Measurements from ENCODE around the gene TMEM88. TPM values are rescaled to one million over a fixed set of nuclear protein-coding genes. Genes with fewer than 3 reads are reported as not detected.

Gene TMEM88
- total RNA-seq, 2 experiments from 2014 or later: 0.41 to 4.0 TPM

DNA sequence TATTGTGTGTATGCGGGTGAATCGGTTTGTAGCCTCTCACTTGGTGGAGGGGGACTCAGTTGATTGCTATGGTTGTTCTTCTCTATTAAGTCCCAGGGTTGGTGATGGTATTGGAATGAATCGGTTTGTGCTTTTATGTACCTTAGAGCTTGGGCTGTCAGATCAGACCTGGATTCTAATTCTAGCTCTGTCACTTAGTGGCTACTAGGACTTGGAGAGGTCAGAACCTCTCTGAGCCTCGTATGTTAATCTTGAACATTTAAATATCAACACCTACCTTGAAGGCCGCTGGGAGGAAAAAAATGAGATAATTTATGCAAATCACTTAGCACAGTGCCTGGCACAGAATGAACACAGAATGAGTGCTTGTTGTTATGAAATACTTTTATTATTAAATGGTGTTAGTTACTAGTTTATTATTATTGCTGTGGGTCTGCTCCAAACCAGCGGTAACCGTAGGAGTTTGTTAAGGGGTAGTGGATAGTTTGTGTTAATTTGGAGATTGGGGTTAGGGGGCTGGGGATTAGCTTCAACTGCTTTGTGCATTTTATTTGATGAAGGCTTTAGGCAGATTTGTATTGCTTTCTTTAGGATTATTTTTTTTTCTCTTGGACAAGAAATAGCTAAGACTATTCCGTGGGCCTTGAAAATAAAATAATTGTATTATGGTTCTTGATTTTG is 17.3 kb upstream of the TMEM88 start:
- ChIA-PET CTCF (ENCODE audit: unreplicated experiment) (interaction anchor here (0.9 kb wide), 1 partner anchor 20 kb away, joined by 3 read pairs; the partner anchor contains the start of gene NAA38), POLR2A (interaction anchor here (0.6 to 3.0 kb wide), 7 partner anchors 10 to 343 kb away, joined by 3 to 10 read pairs (median 3); partner anchors contain the start of genes NAA38 and TP53)
- intact Hi-C loops (cut with micrococcal nuclease; ENCODE audit: unreplicated experiment): loop anchor here (1.0 to 10.0 kb wide), 6 partner anchors 49 to 585 kb away; partner anchors contain the start of genes CTDNEP1, ELP5, HES7 and PER1
- Histone ChIP-seq H3K36me3 (ENCODE audit: insufficient read depth, low read length) (peaks cover 12% of the 10 kb centered on the region; the same call in 1 of the 2 replicates), H3K9me3 (ENCODE audit: low read length) (no peaks in the 10 kb centered on the region), H3K4me1 (ENCODE audit: insufficient read depth, low read length, poor library complexity, severe bottlenecking) (peaks cover 51% of the 10 kb centered on the region), H3K9me2 (ENCODE audit: insufficient read depth, low read length) (no peaks in the 10 kb centered on the region), H3K27ac (ENCODE audit: low read depth, low read length, poor library complexity, severe bottlenecking) (peak overlapping the region; percentile 91), H4K20me1 (ENCODE audit: insufficient read depth, low read length) (peaks cover 13% of the 10 kb centered on the region; the same call in 1 of the 2 replicates), H3K4me3 (ENCODE audit: low read depth, low read length, poor library complexity, severe bottlenecking) (peak overlapping the region; percentile 78), H3K4me2 (ENCODE audit: low read length) (peak overlapping the region; percentile 93), H3K79me2 (ENCODE audit: insufficient read depth, low read depth, low read length) (peaks cover 40% of the 10 kb centered on the region; the same call in 1 of the 2 replicates), H2AFZ (ENCODE audit: low read length) (peak overlapping the region; percentile 22; the same call in 1 of the 2 replicates)
- TF ChIP-seq EZH2phosphoT487 (IDR thresholded peaks at IDR 0.05; ENCODE audit: borderline replicate concordance, low read depth, low read length): no peak
- TF ChIP-seq, protein P1, sequence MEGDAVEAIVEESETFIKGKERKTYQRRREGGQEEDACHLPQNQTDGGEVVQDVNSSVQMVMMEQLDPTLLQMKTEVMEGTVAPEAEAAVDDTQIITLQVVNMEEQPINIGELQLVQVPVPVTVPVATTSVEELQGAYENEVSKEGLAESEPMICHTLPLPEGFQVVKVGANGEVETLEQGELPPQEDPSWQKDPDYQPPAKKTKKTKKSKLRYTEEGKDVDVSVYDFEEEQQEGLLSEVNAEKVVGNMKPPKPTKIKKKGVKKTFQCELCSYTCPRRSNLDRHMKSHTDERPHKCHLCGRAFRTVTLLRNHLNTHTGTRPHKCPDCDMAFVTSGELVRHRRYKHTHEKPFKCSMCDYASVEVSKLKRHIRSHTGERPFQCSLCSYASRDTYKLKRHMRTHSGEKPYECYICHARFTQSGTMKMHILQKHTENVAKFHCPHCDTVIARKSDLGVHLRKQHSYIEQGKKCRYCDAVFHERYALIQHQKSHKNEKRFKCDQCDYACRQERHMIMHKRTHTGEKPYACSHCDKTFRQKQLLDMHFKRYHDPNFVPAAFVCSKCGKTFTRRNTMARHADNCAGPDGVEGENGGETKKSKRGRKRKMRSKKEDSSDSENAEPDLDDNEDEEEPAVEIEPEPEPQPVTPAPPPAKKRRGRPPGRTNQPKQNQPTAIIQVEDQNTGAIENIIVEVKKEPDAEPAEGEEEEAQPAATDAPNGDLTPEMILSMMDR (conservative IDR thresholded peaks at IDR 0.05; ENCODE audit: low read length): no peak
- DNase-seq (ENCODE audit: low spot score): peak; percentile 73
- no TSS peak for BruUV-seq (replicated peaks)

DNA sequence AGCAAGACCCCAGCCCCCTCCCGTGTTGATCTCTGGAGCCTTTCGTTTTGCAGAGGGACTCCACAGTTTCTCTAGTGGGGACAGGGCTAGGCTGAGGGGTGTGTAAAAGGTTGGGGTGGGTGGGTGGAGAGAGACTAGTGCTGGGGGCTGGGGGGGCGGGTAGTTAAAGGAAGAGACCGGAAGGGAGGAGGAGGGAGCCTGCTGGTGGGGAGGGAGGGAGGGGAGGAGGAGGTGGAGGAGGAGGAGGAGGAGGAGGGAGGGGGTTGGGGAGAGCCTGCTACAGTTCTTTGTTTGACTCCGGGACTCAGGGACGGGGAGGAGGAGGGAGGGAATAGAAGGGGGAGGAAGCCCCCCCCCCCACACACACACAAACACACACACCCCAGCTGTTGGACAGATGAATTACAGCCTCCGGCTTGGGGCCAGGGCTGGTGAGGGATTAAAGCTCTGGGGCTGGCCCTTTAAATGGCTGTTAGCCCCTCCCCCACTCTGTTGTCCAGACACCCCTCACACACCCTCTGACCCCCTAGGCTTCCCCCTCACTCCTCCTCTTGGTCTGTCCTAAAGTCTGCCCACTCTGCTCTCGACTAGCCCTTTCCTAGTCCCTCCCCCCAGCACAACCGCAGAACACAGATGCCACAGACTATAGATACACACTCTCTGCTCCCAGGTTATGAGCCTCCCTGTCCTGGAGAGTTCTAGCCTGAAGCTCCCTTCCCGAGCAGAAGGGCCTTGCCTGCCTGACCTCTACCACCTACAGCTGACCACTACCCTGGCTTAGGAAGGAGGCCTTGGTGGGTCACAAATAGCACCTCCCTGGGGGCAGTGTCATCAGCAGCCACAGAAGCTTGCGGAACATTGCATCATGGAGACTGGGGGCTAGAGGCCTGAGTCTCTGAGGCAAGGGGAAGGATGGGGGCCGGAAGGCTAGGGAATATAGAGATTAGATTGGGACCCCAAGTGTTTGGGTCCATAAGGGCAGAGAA is 16.5 kb upstream of the TMEM88 start:
- BruUV-seq (replicated peaks): TSS peak; percentile 63
- ChIA-PET POLR2A (interaction anchor here (0.6 to 3.0 kb wide), 4 partner anchors 12 to 342 kb away, joined by 3 to 10 read pairs (median 4); partner anchors contain the start of genes NAA38 and TP53), CTCF (ENCODE audit: unreplicated experiment) (no interaction called here)
- H3K79me2 ChIP-seq (ENCODE audit: insufficient read depth, low read depth, low read length): peaks cover 40% of the 10 kb centered on the region; the same call in 1 of the 2 replicates
- intact Hi-C loops (cut with micrococcal nuclease; ENCODE audit: unreplicated experiment): loop anchor here (1.0 to 10.0 kb wide), 6 partner anchors 48 to 586 kb away; partner anchors contain the start of genes CTDNEP1, ELP5, HES7 and PER1
- TF ChIP-seq, protein P1 (conservative IDR thresholded peaks at IDR 0.05; ENCODE audit: low read length): no peak
- TF ChIP-seq EZH2phosphoT487 (IDR thresholded peaks at IDR 0.05; ENCODE audit: borderline replicate concordance, low read depth, low read length): no peak
- peaks cover 42% of the 10 kb centered on the region for H3K4me1 ChIP-seq (ENCODE audit: insufficient read depth, low read length, poor library complexity, severe bottlenecking)
- peaks cover 13% of the 10 kb centered on the region; the same call in 1 of the 2 replicates for H4K20me1 ChIP-seq (ENCODE audit: insufficient read depth, low read length)
- H3K27ac ChIP-seq (ENCODE audit: low read depth, low read length, poor library complexity, severe bottlenecking): peak overlapping the region; percentile 92
- H3K4me2 ChIP-seq (ENCODE audit: low read length): peak overlapping the region; percentile 95
- no peaks in the 10 kb centered on the region for H3K9me3 ChIP-seq (ENCODE audit: low read length)
- H3K9me2 ChIP-seq (ENCODE audit: insufficient read depth, low read length): no peaks in the 10 kb centered on the region
- peak overlapping the region; percentile 79 for H3K4me3 ChIP-seq (ENCODE audit: low read depth, low read length, poor library complexity, severe bottlenecking)
- no peak overlapping the region for H2AFZ ChIP-seq (ENCODE audit: low read length)
- peaks cover 12% of the 10 kb centered on the region; the same call in 1 of the 2 replicates for H3K36me3 ChIP-seq (ENCODE audit: insufficient read depth, low read length)
- peak; percentile 91 for DNase-seq (ENCODE audit: low spot score)
